NT2/D1 (cell line): ENCODE results near the gene SMARCC2.

ENCODE experiments used
- SUZ12 ChIP-seq: IDR thresholded peaks from 2 replicates; pipeline ENCODE4 v1.6.1; 2011; ENCODE audit not compliant: insufficient read length, insufficient read depth; ENCODE audit errors: extremely low read depth
- ZNF274 ChIP-seq: IDR thresholded peaks from 2 replicates; pipeline ENCODE4 v1.6.1; 2011; ENCODE audit warnings: mild to moderate bottlenecking, low read depth, low read length

DNA sequence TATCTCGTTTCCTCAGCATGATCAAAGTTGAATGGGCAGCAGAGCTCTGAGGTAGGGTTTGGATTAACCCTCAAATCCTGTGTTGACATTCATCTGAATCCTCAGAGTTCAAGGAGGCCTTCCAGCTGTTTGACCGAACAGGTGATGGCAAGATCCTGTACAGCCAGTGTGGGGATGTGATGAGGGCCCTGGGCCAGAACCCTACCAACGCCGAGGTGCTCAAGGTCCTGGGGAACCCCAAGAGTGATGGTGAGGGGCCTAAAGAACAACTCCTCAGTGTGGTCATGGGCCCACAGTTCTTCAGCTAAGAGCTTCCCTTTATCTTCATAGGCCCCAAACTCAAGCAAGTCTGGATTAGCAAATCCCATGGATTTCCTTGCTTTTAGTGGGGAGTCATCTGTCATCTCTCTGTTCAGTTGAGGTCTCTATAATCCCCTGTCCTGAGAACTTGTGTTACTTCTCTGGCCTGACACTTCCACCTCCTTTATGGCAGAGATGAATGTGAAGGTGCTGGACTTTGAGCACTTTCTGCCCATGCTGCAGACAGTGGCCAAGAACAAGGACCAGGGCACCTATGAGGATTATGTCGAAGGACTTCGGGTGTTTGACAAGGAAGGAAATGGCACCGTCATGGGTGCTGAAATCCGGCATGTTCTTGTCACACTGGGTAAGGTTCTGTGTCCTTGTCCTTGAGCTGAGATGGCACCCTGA is 29.6 kb downstream of the SMARCC2 start:
- no peak for TF ChIP-seq SUZ12
- TF ChIP-seq ZNF274 = no peak
